DND-41 (cell line): ENCODE data around the gene FNDC3B.

Experiments used
- CTCF ChIP-seq: IDR thresholded peaks from 2 replicates; pipeline ENCODE4 v1.5.1; 2012; ENCODE audit warnings: borderline replicate concordance, low read length, moderate library complexity, mild to moderate bottlenecking; ENCODE audit not compliant: poor library complexity, severe bottlenecking; ENCODE audit errors: extremely low read depth
- EZH2 ChIP-seq: IDR thresholded peaks from 3 replicates; pipeline ENCODE4 v1.6.1; 2012; ENCODE audit warnings: borderline replicate concordance, low read depth, mild to moderate bottlenecking, moderate library complexity, low read length, inconsistent platforms; ENCODE audit not compliant: severe bottlenecking

- no peak for TF ChIP-seq CTCF
- no peak for TF ChIP-seq EZH2
These were observed 153.5 kb downstream of the FNDC3B start for GRCh38 chr3:172192830-172193415.
